Measurements from ENCODE around the gene UTP18.

UTP18 gene

DNA sequence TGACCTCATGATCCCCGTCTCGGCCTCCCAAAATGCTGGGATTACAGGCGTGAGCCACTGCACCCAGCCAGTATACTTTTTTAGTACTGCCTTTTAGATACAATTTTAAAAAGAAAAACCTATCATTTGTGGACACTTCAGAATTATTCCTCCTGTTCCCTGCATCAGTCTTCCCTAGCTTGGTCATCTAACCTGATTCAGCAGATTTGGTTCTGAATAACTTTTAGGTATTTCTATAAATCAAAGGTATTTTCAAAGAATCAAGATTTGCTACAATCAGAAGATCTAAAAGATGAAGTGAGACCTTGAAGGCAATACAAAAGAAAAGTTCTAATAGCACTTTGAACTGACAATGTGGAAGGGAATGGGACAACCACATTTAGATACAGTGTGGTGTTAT, 30.5 kb upstream of the UTP18 start:
- DNase-seq (ENCODE audit: low read depth) = no peak
- no peak overlapping the region for H3K4me3 ChIP-seq (replicated peaks; ENCODE audit: low read depth, low read length)
- TF ChIP-seq CTCF (IDR thresholded peaks at IDR 0.05; ENCODE audit: low read length, missing control alignments) = no peak

- peak; percentile 8 for DNase-seq (ENCODE audit: low read depth)
- no peak for TF ChIP-seq CTCF (IDR thresholded peaks at IDR 0.05; ENCODE audit: low read length, missing control alignments)
- no peak overlapping the region for H3K4me3 ChIP-seq (replicated peaks; ENCODE audit: low read depth, low read length)
Measured at GRCh38 chr17:51230306-51230705, 30.0 kb upstream of the UTP18 start.

GRCh38 chr17:51231999-51232398, 28.3 kb upstream of the UTP18 start:
- no peak for DNase-seq (ENCODE audit: low read depth)
- no peak for TF ChIP-seq CTCF (IDR thresholded peaks at IDR 0.05; ENCODE audit: low read length, missing control alignments)

GRCh38 chr17:51234162-51234561, 26.2 kb upstream of the UTP18 start:
- no peak overlapping the region for H3K4me3 ChIP-seq (replicated peaks; ENCODE audit: low read depth, low read length)
- no peak for DNase-seq (ENCODE audit: low read depth)
- TF ChIP-seq CTCF (IDR thresholded peaks at IDR 0.05; ENCODE audit: low read length, missing control alignments) = no peak

More at GRCh38 chr17:51231999-51232398, 28.3 kb upstream of the UTP18 start:
- H3K4me3 ChIP-seq (replicated peaks; ENCODE audit: low read depth, low read length) = no peak overlapping the region

GRCh38 chr17:51238255-51238887, 22.0 kb upstream of the UTP18 start:
- no peak for TF ChIP-seq CTCF (IDR thresholded peaks at IDR 0.05; ENCODE audit: low read length, missing control alignments)
- DNase-seq (ENCODE audit: low read depth) = no peak
- H3K4me3 ChIP-seq (replicated peaks; ENCODE audit: low read depth, low read length) = no peak overlapping the region

GRCh38 chr17:51240275-51240674, 20.1 kb upstream of the UTP18 start:
- TF ChIP-seq CTCF (IDR thresholded peaks at IDR 0.05; ENCODE audit: low read length, missing control alignments) = no peak
- no peak for DNase-seq (ENCODE audit: low read depth)
- H3K4me3 ChIP-seq (replicated peaks; ENCODE audit: low read depth, low read length) = no peak overlapping the region

DNA sequence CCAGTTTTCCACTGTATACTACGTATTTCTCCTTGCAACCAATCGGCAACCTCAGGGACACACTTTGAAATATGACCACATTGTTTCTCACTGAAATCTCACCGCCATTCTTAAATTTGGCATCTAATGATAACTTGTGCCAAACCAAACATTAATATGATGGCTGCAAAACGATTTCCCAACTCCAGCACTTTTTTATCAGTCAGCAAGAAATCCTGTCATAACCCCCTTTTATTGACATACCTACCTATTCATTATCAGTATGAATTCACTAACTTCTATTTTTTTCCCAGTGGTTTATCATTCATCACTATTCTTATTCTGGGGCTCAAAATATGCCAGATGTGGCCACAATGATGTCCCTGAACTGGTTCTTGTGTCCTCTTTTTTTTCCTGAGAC, 16.3 kb upstream of the UTP18 start:
- no peak for TF ChIP-seq CTCF (IDR thresholded peaks at IDR 0.05; ENCODE audit: low read length, missing control alignments)
- no peak overlapping the region for H3K4me3 ChIP-seq (replicated peaks; ENCODE audit: low read depth, low read length)
- DNase-seq (ENCODE audit: low read depth) = no peak
